ENCODE measurements around the gene KANSL1. TPM values are rescaled to one million over a fixed set of nuclear protein-coding genes. Genes with fewer than 3 reads are reported as not detected.
"Not testable (repeated sequence)": the region's sequence is repeated elsewhere in the genome, so short reads cannot be mapped to it uniquely, and the experiment has no call there.

KANSL1 gene
- total and polyA plus RNA-seq, 2 donors from 2014 or later, result 13.7 to 97.3 TPM

- Histone ChIP-seq H3K36me3 (ENCODE audit: control insufficient read depth in 2 of 3, insufficient read depth in 3 of 3, low read length in 3 of 3) (no peaks in the 10 kb centered on the region), H3K9me3 (ENCODE audit: control insufficient read depth in 2 of 3, insufficient read depth in 1 of 3, low read length in 3 of 3) (no peaks in the 10 kb centered on the region), H3K9ac (ENCODE audit: low read length in 3 of 3) (no peak overlapping the region), H3K4me1 (ENCODE audit: control insufficient read depth in 2 of 3, insufficient read depth in 2 of 3, low read depth in 1 of 3, low read length in 3 of 3) (peaks cover 0 to 32% (median 30%) of the 10 kb centered on the region in 3 donors), H3K27me3 (ENCODE audit: control insufficient read depth, insufficient read depth, low read length) (no peaks in the 10 kb centered on the region), H3K27ac (ENCODE audit: low read depth in 2 of 2, low read length in 2 of 2) (no peak overlapping the region), H3K4me3 (ENCODE audit: low read length in 3 of 3) (no peak overlapping the region)
- DNase-seq, result no peak
- intact Hi-C loops (cut with DNase I), result no loop called here
- TF ChIP-seq CTCF (IDR thresholded peaks at IDR 0.05; ENCODE audit: borderline replicate concordance, extremely low read depth, insufficient read depth), result no peak
- no peak for FAIRE-seq
Measured at GRCh38 chr17:46180892-46181274, 12.3 kb downstream of the KANSL1 start.

- H3K27me3 ChIP-seq (ENCODE audit: control insufficient read depth, insufficient read depth, low read length); H3K9me3 ChIP-seq (ENCODE audit: control insufficient read depth in 2 of 3, insufficient read depth in 1 of 3, low read length in 3 of 3); intact Hi-C loops (cut with DNase I); H3K9ac ChIP-seq (ENCODE audit: low read length in 3 of 3); H3K27ac ChIP-seq (ENCODE audit: low read depth in 2 of 2, low read length in 2 of 2); H3K4me3 ChIP-seq (ENCODE audit: low read length in 3 of 3); FAIRE-seq; H3K36me3 ChIP-seq (ENCODE audit: control insufficient read depth in 2 of 3, insufficient read depth in 3 of 3, low read length in 3 of 3): not testable (repeated sequence)
- DNase-seq, result peak in 1 of 5 donors; percentile 45
- peaks cover 0 to 32% (median 30%) of the 10 kb centered on the region in 3 donors for H3K4me1 ChIP-seq (ENCODE audit: control insufficient read depth in 2 of 3, insufficient read depth in 2 of 3, low read depth in 1 of 3, low read length in 3 of 3)
Measured at GRCh38 chr17:46180185-46180891, 12.9 kb downstream of the KANSL1 start.

GRCh38 chr17:46179375-46179999 is 13.7 kb downstream of the KANSL1 start:
- FAIRE-seq, result no peak
- peaks cover 0 to 29% (median 27%) of the 10 kb centered on the region in 3 donors for H3K4me1 ChIP-seq (ENCODE audit: control insufficient read depth in 2 of 3, insufficient read depth in 2 of 3, low read depth in 1 of 3, low read length in 3 of 3)

More at GRCh38 chr17:46179375-46179999, 13.7 kb downstream of the KANSL1 start:
- no peak overlapping the region for H3K27ac ChIP-seq (ENCODE audit: low read depth in 2 of 2, low read length in 2 of 2)
- no peaks in the 10 kb centered on the region for H3K36me3 ChIP-seq (ENCODE audit: control insufficient read depth in 2 of 3, insufficient read depth in 3 of 3, low read length in 3 of 3)
- no peak for DNase-seq
- no peak overlapping the region for H3K4me3 ChIP-seq (ENCODE audit: low read length in 3 of 3)
- H3K9me3 ChIP-seq (ENCODE audit: control insufficient read depth in 2 of 3, insufficient read depth in 1 of 3, low read length in 3 of 3), result no peaks in the 10 kb centered on the region
- H3K27me3 ChIP-seq (ENCODE audit: control insufficient read depth, insufficient read depth, low read length), result no peaks in the 10 kb centered on the region
- no peak overlapping the region for H3K9ac ChIP-seq (ENCODE audit: low read length in 3 of 3)
- intact Hi-C loops (cut with DNase I), result no loop called here
- TF ChIP-seq CTCF (IDR thresholded peaks at IDR 0.05; ENCODE audit: borderline replicate concordance, extremely low read depth, insufficient read depth), result no peak

Measured in kidney (tissue), 14 donors.